DOHH2 (cell line): ENCODE results near the gene KLF9.

ENCODE experiments used
- H3F3A ChIP-seq: fragments of 200-600 bp; sonication (generic), shearing (Covaris generic); 2 replicates; pipeline ENCODE4 v1.6.0; 2016; ENCODE audit warnings: antibody characterized with exemption, mild to moderate bottlenecking; ENCODE audit not compliant: control insufficient read depth, insufficient read depth
- H3K27ac ChIP-seq: fragments of 200-600 bp; sonication (generic); 2 replicates; pipeline ENCODE4 v1.5.1; 2014; ENCODE audit warnings: low read depth, mild to moderate bottlenecking, low read length, moderate library complexity
- H3K27me3 ChIP-seq: fragments of 200-600 bp; sonication (generic); 2 replicates; pipeline ENCODE4 v1.6.1; 2014; ENCODE audit warnings: mild to moderate bottlenecking, low read length, mixed read lengths; ENCODE audit not compliant: control insufficient read depth
- H3K36me3 ChIP-seq: fragments of 200-600 bp; sonication (generic); 2 replicates; pipeline ENCODE4 v1.6.1; 2014; ENCODE audit warnings: mild to moderate bottlenecking, low read length, moderate library complexity, mixed read lengths; ENCODE audit not compliant: control insufficient read depth
- H3K4me1 ChIP-seq: fragments of 200-600 bp; sonication (generic); 2 replicates; pipeline ENCODE4 v1.6.1; 2014; ENCODE audit warnings: mild to moderate bottlenecking, low read length, mixed read lengths; ENCODE audit not compliant: control insufficient read depth
- H3K4me2 ChIP-seq: fragments of 200-600 bp; sonication (generic); 2 replicates; pipeline ENCODE4 v1.6.0; 2014; ENCODE audit warnings: mild to moderate bottlenecking, low read length, moderate library complexity
- H3K4me3 ChIP-seq: fragments of 200-600 bp; sonication (generic); 2 replicates; pipeline ENCODE4 v1.5.1; 2014; ENCODE audit warnings: mild to moderate bottlenecking, low read length, mixed read lengths
- H3K79me2 ChIP-seq: fragments of 200-600 bp; sonication (generic); 2 replicates; pipeline ENCODE4 v1.6.1; 2014; ENCODE audit warnings: mild to moderate bottlenecking, low read length, mixed read lengths; ENCODE audit not compliant: control insufficient read depth
- H3K9me2 ChIP-seq: fragments of 200-600 bp; sonication (generic); replicated peaks from 2 replicates; pipeline ENCODE4 v1.6.1; 2014; ENCODE audit warnings: mild to moderate bottlenecking, low read length, mixed read lengths; ENCODE audit not compliant: control insufficient read depth
- H3K9me3 ChIP-seq: fragments of 200-600 bp; sonication (generic); 2 replicates; pipeline ENCODE4 v1.6.1; 2014; ENCODE audit warnings: antibody characterized with exemption, low read length, mixed read lengths; ENCODE audit not compliant: control insufficient read depth, insufficient read depth
- H4K20me1 ChIP-seq: fragments of 200-600 bp; sonication (generic); 2 replicates; pipeline ENCODE4 v1.6.0; 2014; ENCODE audit warnings: low read depth, mild to moderate bottlenecking, antibody characterized with exemption, low read length, moderate library complexity; ENCODE audit not compliant: control insufficient read depth, insufficient read depth
- EZH2phosphoT487 ChIP-seq: fragments of 200-600 bp; sonication (generic); IDR thresholded peaks from 2 replicates; pipeline ENCODE4 v1.6.1; 2017; ENCODE audit warnings: borderline replicate concordance, mild to moderate bottlenecking, antibody characterized with exemption, low read length, moderate library complexity, mixed read lengths
- TF ChIP-seq, protein P1 (sequence below): fragments of 200-600 bp; sonication (generic); IDR thresholded peaks from one replicate; pipeline ENCODE4 v1.5.1; 2014; ENCODE audit warnings: antibody characterized with exemption, mild to moderate bottlenecking, low read depth, low read length; ENCODE audit not compliant: poor library complexity, severe bottlenecking

Gene KLF9

DNA sequence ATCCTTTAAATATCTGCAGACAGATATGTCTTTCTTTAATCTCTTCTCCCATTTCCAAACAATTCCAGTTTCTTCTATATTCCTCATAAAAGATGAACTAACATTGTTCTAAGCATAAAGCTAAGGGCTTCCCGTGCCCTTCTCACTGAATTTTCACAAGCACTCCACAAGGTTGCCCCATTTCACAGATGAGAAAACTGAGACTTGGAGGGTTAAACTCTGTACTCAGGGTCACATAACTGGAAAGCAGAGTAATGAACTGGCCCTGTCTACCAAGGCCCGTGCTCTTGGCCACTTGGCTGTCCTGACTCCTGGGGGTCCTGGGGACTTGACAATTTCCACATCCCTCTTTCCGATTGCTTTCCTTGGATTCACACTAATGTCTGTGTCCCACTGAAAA is 25.3 kb downstream of the KLF9 start:
- Histone ChIP-seq H3K4me3 (no peak overlapping the region), H3K9me2 (no peaks in the 10 kb centered on the region), H3K36me3 (no peaks in the 10 kb centered on the region), H3K9me3 (no peaks in the 10 kb centered on the region), H3F3A (no peaks in the 10 kb centered on the region), H3K4me1 (no peaks in the 10 kb centered on the region), H3K4me2 (no peak overlapping the region), H3K27me3 (peaks cover 14% of the 10 kb centered on the region), H3K27ac (no peak overlapping the region), H3K79me2 (no peaks in the 10 kb centered on the region), H4K20me1 (no peaks in the 10 kb centered on the region)
- no peak for TF ChIP-seq EZH2phosphoT487
- TF ChIP-seq, protein P1, sequence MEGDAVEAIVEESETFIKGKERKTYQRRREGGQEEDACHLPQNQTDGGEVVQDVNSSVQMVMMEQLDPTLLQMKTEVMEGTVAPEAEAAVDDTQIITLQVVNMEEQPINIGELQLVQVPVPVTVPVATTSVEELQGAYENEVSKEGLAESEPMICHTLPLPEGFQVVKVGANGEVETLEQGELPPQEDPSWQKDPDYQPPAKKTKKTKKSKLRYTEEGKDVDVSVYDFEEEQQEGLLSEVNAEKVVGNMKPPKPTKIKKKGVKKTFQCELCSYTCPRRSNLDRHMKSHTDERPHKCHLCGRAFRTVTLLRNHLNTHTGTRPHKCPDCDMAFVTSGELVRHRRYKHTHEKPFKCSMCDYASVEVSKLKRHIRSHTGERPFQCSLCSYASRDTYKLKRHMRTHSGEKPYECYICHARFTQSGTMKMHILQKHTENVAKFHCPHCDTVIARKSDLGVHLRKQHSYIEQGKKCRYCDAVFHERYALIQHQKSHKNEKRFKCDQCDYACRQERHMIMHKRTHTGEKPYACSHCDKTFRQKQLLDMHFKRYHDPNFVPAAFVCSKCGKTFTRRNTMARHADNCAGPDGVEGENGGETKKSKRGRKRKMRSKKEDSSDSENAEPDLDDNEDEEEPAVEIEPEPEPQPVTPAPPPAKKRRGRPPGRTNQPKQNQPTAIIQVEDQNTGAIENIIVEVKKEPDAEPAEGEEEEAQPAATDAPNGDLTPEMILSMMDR: no peak

DNA sequence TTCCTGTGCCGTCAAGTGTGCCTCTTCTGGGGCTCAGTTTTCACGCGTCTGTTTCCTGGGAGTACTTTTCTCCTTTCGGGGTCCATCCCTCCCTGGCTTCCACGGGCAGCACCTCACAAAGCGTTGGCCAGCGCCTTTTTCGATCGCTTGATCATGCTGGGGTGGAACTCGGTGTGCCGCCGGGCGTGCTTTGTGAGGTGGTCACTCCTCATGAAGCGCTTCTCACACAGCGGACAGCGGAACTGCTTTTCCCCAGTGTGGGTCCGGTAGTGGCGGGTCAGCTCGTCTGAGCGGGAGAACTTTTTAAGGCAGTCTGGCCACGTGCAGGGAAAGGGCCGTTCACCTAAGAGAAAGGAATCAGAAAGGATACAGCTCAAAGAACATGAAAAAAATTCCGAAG is 26.8 kb downstream of the KLF9 start:
- H3K36me3 ChIP-seq: no peaks in the 10 kb centered on the region
- no peak overlapping the region for H3K4me2 ChIP-seq
- no peaks in the 10 kb centered on the region for H3F3A ChIP-seq
- peaks cover 23% of the 10 kb centered on the region for H3K27me3 ChIP-seq
- H3K9me3 ChIP-seq: no peaks in the 10 kb centered on the region
- no peak overlapping the region for H3K4me3 ChIP-seq
- no peaks in the 10 kb centered on the region for H3K9me2 ChIP-seq
- no peaks in the 10 kb centered on the region for H3K79me2 ChIP-seq
- no peaks in the 10 kb centered on the region for H4K20me1 ChIP-seq
- H3K27ac ChIP-seq: no peak overlapping the region
- H3K4me1 ChIP-seq: no peaks in the 10 kb centered on the region
- TF ChIP-seq, protein P1: no peak
- TF ChIP-seq EZH2phosphoT487: no peak

DNA sequence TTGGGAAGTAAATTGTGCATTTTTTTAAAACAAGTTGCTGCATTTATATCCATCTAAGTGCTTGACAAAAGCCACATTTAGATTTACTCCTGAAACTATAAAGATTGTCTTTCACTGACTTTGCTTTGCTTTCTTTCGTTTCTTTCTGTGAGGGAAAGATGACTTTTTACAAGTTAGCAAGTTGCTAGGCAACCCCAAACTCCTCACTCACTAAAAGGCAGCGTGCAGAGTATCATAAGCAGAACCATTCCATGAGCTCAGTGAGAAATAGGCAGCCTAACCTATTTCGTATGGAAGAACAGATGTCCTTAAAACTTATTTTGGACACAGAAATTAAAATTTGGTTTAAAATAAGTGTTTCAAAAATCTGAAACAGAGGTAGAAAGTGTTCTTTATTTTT is 29.0 kb downstream of the KLF9 start:
- Histone ChIP-seq H3K79me2 (no peaks in the 10 kb centered on the region), H3K4me3 (no peak overlapping the region), H4K20me1 (no peaks in the 10 kb centered on the region), H3K36me3 (no peaks in the 10 kb centered on the region), H3K4me1 (no peaks in the 10 kb centered on the region), H3K27me3 (peaks cover 19% of the 10 kb centered on the region), H3F3A (no peaks in the 10 kb centered on the region), H3K9me2 (no peaks in the 10 kb centered on the region), H3K27ac (no peak overlapping the region), H3K4me2 (no peak overlapping the region), H3K9me3 (no peaks in the 10 kb centered on the region)
- no peak for TF ChIP-seq EZH2phosphoT487
- TF ChIP-seq, protein P1: no peak
